ENCODE results near the gene CNTN5.

The CNTN5 gene

DNA sequence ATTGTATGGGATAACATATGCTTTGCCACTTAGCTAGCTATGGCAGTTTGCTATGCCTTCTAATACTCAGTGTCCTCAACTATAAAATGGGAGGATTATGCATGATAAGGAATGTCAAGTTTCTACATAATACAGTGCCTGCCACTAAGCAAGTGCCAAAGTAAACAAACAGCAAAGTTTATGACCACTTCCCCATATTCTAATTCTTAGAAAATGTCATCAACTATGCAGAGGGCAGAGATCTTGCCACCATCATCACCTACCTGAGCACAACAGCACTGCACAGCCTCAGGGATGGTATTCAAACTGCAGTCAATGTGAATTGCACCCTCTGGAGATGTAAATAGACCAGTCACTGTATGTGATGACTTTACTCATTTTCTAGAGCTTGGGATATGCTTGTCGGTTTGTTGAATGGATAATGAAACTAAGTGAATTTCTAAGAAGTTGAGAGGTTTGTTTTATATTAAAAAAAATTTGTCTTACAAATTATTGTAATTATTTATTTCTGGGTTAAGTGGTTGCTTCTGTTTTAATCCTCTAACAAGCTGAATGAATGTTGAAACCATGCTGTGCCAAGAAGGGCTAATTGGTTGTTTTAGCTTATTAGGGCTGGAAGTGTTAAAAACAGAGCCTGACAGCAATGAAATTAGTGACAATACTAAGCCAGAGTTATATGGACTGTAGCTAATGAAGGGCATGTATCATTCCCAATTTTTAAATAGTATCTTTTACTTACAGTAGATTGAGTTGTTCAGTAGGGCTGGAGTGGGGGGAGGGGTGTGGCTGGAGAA, 398.4 kb downstream of the CNTN5 start:
- no peak for DNase-seq

DNA sequence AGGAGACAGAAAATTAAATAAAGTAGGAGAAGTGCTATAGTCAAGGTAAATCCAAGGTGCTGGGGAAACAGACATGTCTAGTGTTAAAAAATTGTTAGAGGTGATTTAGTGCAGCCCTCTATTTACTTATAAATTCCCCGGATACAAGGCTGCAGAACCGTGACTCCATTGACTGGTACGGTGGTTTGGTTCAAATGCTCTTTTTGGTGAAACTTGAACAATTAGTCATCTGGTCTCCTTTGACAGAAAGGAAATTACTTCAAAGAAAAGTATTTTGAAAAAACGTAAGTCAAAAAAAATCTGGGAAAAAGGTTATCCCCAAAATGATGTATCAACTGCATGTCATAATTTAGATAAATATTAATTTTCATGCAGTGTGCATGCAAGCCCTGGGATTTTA, 399.2 kb downstream of the CNTN5 start:
- no peak for DNase-seq

DNA sequence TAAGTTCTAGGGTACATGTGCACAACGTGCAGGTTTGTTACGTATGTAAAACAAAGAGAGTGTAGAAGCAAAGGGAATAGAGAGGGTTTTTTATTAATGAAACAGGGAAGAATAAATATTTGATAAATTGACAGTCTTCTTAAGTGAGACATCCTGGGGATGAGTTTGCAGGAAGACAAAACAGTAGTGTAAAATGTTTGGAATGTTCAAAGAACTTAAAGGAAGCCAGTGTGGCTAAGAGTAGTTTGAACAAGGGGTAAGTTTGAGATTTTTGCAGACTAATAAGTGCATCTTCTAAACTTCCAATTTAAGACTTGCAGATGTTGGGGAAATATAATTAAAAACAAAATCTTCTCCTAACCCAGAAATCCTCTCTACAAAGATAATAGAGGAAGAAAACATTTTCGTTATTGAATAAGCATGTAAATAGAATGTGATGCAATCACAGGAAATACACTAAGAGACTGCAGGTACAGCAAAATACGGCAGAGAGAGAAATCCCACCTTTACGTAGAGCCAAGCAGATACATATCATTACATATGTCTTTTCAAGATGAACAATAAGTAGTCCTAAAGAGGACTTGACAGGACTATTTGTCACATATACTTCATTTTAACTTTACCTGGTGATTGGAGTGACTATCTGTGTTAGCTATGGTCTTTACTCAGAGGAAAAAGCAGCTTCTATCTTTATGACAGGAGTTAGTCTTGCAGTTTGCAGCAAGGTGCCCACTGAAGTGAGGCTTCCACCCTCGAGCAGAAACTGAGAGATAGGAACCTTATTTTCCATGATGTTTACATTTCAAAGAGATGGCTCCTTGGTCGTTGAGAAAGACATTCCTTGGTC, 402.1 kb downstream of the CNTN5 start:
- no peak for DNase-seq

DNA sequence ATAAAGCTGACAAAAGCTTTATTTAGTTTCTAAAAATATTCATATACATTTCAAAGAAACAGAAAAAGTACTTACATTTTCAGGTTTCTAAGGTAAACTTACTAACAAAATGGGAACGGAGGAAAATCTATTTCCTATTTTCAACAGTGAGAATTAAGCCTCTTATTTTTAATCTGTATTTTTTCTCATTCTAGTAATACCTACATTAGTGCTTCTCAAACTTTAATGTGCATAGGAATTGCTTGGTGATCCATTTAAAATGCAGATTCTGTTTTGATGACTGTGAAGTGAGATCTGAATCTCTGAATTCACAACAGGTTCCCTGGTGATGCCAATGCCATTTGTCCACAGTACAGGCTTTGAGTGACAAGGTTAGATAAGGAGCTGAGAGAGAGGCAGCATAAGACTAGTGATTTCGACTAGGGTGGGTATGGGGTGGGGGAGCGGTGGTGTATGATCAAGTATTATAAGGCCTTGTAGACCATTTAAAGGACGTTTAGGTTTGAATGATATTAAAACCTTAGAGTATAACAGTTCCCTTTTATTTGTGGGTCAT, 402.8 kb downstream of the CNTN5 start:
- DNase-seq: no peak

DNA sequence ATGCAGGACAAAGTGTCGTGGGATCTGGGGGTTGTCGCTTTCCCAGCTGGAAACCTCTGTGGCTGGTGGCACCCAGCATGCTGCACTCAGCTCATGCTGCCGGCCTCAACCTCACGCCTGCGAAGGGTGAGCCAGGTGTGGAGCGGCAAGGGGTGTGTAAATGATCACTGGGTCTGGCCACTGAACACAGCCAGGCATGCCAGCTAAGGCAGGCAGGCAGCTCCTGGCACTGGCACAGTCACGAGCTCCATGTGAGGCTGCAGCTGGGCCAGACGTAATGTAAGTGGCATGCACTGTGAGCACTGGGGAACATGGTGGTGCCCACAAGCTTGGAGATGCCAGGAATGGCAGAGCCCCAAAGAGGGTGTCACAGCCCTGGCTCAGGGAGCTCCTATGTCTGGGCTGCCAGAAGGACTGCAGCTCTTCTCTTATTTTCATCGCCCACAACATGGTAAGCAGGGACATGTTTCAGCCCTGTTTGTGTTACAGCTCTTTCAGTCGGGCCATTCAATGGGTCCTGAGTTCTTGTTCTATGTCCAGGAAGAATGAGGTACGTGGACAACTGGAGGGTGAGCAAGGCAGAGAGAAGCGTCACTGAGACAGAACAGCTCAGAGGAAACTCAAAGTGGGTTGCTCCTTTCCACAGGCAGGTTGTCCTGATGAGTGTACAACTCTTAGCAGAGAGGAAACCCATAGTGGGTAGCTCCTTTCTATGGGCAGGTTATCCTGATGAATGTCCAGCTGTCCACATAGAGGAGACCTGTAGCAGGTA, 403.8 kb downstream of the CNTN5 start:
- no peak for DNase-seq

DNA sequence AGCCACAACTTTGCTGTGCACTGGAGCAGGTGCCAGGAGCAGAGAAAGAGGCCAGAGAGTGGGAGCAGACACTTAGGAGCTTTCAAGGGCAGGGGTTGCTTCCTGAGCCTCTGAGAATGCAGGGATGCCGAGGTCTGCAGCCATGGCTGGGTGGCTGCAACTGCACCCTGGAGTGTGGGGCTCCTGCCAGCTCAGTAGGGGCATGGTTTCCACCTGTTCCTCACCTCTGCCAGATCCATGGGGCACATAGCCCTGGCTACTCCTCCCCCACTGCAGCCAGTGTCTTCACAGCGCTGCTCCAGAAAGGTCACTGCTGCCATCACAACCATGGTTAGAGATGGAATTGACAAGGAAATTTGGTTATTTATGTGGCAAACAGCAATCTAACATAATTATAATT, 404.8 kb downstream of the CNTN5 start:
- no peak for DNase-seq

DNA sequence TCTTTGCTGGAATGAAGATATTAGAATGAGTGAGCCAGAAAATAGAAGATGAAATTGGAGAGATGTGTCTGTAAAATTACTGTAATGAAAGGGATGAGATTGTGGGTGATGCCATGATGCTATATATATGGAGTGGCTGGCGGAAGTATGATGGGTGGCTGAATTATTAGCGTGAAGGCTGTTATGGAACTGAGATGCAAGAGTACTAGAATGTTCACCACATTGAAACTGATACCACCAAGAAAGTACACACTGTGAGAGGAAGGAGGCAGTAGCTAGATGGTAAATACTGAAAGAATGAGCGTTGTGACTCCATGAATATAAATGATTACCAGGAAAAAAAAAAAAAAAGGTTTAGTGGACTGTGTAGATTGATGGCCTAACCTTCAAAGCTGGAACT, 411.9 kb downstream of the CNTN5 start:
- DNase-seq: no peak

DNA sequence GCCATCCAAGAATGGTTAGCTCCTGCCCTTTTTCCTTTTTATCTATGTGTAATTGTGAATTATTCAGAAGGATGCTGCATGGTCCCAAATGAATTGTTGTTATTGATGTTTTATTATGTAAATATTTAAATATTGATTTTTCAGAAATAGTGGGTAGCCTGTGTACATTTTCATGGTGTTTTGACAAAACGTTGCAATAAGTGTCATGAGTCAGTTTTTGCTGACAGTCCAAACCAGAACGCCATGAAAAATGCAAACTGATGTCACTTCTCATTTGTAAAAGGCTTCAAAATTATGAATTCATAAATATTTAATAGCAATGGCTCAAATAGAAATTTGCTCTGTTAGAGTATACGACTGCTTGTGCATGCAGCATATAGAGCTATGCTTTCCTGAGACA, 422.5 kb downstream of the CNTN5 start:
- DNase-seq: no peak

DNA sequence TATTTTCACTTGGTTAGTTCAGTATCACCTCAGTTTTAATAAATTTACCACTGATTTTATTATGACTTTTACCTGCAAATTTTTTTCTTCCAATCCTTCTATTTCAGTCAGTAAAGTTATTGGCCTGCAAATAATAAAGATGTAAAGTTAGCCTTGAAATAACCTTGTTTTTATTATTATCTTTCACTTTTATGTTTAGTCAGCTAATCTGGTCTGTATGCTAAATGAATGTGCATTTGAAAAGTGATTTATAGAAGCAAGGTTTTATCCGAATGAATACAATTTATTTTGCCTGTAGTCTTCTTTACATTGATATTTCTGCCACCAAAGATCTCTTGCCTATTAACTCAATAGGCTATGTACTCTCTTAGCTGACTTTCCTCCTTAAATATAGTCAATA, 425.7 kb downstream of the CNTN5 start:
- DNase-seq: no peak

DNA sequence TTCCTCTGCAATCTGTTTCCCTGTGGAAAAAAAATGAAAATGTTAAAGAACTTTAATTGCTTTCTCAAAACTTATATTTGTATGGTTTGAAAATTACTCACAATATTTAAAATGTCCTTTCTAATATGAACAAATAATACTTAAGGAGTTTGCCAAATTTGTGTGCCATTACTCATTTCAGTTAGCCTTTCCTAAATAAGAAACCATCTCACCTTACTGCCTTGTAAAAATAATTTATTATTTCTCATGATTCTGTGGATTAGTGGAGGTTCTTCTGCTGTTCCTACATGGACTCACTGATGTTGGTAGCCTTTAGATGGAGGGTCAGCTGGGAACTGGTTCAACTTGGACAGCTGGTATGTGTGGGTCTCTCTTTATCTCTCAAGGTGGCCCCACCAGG, 428.6 kb downstream of the CNTN5 start:
- no peak for DNase-seq

DNA sequence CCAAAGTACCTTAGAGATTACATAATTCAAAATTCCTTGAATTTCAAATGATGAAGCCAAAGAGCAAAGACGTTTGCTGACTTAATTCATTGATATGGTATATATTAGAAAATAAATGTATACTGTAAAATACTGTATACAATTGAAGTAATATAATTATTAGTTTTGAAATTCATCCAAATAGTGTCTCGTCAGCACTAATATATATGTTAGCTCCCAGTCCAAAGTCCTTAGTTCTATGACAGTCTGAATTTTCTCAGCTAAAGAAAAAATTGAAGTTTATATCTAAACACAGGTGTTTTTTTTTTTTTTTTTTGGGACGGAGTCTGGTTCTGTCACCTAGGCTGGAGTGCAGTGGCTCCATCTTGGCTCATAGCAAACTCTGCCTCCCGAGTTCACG, 431.3 kb downstream of the CNTN5 start:
- DNase-seq: no peak

DNA sequence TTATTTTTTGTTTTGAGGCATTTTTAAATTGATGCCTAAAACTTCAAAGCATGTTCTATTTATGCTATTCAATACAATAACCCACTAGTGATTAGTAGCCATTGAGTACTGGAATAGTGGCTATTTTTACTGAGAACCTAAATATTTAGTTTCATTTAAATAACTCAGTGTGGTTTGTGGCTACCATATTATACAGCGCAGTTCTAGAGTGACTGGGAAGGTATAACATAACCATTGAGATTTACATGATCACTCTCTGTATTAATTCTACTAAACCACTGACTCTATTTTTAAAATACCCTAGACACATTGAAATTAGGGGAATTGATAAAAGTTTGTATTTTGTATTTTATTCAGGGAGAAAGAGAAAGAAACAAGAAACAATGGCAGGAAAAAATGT, 441.2 kb downstream of the CNTN5 start:
- no peak for DNase-seq

DNA sequence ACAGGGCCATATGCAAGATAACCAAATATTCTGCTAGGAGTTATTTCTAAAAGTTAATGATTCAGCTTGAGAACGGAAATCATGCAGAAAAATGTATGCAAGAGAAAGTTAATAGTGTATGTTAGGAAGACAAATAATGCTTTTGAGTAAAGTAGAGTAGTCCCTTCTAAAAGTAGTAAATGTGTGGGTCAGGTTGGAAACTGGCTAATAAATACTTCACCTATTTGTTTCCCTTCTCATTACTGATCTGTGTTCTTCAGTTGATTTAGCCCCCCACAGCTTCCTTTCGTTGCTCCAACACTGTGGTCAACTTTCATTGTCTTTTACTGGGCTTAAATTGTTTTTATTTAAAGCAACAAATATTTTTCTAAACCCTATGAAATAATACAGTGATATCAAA, 444.2 kb downstream of the CNTN5 start:
- DNase-seq: no peak

DNA sequence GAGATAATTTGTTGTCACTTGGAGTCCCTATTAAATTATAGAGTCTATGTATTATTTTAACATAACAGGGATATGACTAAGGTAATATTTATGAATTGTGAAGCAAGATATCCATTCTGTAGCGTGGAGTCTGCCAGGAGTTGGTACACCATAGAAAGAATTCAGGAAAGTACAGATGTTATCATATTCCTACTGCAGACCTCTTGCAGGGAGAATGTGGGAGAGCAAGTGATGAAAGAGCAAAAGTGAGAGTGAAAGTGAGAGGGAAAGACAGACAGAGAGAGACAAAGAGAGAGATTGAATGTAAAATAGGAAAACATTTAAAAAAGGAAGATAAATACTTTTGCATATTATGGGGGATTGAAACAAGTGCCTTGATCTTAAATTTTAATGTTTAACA, 468.8 kb downstream of the CNTN5 start:
- no peak for DNase-seq

DNA sequence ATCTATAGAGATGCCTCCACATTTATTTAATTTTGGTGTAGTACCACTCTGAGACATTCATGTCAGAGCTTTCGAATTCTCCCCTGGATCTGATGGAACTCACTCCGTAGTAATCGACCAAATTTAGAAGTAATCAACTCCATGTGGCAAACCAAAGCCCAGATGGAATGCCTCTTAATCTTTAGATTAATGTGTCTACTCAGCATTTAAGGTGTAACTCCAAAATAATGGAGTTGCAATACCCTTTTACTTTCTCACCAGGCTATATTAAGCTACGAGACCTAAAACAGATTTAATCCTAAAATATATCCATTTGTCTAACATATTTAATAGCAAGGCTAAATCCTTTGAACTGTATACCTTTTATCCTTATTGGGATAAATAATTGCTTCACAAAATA, 473.3 kb downstream of the CNTN5 start:
- no peak for DNase-seq

DNA sequence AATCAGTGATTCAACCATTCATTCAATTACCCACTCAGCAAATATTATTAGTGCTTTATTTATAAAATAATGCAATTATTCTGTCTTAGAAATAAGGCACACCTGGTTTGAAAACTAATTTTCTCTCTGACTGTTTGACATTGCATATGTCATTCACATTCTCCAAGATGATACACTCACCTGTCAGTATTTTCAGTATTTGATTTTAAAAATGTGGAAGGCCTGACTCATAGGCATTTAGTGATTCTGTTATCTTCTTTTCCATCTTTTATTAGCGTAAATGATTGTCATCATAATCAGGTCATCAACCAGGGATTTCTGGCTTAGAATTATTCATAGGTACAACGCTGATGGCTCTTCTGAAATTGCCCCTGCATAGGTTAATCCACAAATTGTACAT, 480.9 kb downstream of the CNTN5 start:
- DNase-seq: no peak

DNA sequence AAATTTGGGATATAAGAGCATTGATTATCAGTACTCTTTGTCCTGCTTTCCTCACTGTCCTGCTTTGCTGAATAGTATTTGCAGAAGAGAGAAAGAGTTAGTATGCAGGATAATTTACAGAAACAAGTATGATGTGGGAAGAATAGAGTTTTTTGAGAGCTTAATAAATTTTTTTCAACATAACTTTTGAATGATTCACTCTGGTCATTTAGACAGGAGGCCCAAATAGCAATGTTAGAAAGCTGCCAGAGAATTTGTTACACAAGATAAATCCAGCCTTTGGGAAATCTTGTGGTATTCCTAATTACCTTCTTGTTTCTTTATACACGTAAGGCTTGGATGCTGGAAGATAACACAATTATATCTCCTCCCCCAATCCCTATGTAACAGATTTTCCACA, 484.6 kb downstream of the CNTN5 start:
- DNase-seq: no peak

DNA sequence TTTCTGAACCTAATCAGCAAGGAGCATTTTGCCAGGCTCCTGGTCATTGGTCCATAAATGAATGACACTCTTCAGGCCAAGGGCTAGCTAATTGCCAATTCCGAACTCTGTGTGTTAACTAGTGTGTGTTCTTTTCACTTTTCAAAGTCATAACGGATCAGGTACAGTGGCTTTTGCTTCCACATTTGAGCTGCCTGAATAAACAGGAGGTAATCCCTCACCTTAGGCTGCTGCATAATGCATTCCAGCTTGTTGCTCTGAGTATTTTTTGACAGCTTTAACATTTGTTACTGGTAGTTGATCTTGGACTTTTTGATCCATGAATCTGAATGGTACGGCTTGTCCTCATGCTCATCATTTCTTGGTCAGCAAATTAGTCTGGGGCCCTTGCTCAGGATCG, 485.1 kb downstream of the CNTN5 start:
- no peak for DNase-seq

DNA sequence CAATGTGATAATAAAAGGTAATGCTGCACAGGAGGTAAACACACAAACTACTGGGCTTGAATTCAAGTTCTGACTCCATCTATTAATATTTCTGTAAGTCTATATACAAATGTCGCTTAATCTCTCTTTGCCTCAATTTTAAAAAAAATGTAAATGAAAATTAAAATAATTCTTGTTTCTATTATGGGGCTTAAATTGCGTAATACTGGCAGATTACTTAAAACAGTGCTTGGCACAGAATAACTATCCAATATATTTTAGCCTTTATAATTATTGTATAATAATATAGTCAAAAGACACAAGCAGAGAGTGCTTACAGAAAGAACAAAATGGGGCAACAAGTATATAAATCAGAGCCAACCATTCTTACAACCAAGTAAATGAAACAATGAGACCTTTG, 489.1 kb downstream of the CNTN5 start:
- no peak for DNase-seq

DNA sequence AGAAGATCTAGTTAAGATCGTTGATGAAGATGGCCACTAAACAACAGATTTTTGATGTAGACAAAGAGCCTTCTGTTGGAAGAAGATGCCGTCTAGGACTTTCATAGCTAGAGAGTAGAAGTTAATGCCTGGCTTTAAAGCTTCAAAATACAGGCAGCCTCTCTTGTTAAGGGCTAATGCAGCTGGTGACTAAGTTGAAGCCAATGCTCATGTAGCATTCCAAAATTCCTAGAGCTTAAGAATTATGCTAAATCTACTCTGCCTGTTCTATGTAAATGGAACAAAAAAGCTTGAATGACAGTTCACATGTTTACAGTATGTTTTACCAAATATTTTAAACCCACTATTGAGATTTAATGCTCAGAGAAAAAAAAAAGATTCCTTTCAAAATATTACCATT, 492.6 kb downstream of the CNTN5 start:
- DNase-seq: no peak

DNA sequence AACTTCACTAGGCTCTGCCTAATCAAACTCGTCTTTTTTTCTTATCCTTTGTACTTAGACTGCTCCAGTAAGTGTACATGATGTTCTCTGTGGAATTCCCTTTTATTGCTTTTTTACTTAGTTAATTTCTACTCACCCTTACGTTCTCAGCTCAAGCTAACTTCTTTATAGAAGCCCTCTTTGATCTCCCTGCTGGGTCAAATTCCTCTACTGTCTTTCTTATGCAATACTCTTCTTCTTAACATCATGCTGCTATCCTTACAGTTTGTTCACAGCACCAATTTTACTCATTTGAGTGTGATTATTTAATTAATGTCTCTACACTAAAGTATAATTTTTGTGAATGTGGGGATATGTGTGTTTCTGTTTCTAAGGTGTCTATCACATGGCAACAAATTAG, 498.3 kb downstream of the CNTN5 start:
- DNase-seq: no peak

DNA sequence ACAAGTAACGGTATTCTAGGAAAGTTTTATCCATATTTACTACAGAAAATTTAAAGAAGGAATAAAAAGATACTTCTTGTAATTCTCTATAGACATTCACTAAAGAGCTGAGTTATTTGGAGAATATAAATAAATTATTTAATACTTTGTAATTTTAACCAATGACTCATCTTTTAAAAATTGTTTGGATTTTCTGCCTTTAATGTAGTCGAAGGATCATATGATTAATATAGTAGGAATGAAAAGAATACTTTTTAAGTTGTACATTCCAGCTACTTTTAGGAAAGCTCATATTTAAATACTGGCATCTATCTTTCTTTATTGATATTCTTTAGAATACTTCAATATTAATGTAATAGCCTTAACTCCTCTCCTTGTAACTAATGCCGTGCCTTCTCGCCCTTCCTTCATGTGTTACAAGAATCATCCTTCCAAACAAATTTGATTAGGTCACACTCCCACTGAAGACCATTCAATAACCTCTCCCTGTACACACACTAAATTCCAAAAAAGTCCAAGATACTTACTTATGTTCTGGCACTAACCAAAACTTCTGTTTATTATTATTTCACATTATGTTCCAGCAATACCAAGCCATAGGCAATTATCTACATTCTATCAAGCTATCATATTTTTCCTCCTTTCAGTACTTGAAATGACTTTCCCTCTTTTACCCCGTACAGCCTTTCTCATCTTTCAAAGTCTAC, 501.9 kb downstream of the CNTN5 start:
- no peak for DNase-seq

DNA sequence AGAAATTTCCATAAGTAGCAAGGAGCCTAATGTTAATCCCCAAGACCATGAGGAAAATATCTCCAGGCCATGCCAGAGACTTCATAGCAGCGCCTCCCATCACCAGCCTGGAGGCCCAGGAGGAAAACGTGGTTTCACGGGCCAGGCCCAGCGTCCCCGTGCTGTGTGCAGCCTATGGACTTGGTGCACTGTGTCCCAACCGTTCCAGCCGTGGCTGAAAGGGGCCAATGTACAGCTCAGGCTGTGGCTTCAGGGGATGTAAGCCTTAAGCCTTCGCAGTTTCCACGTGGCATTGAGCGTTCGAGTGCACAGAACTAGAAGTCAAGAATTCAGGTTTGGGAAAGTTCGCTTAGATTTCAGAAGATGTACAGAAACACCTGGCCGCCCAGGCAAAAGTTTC, 510.7 kb downstream of the CNTN5 start:
- DNase-seq: no peak
